GM18505 (cell line): ENCODE results near the gene ABCC4.

Experiments used
- ATAC-seq: cut with Tn5 transposase; IDR thresholded peaks from one replicate; pipeline ENCODE4 v1.9.1; 2021; ENCODE audit not compliant: unreplicated experiment
- POLR2A ChIP-seq: IDR thresholded peaks from 4 replicates; pipeline ENCODE4 v1.6.1; 2011; ENCODE audit warnings: borderline replicate concordance; ENCODE audit not compliant: insufficient read depth, insufficient read length; ENCODE audit errors: extremely low read depth

The ABCC4 gene

DNA sequence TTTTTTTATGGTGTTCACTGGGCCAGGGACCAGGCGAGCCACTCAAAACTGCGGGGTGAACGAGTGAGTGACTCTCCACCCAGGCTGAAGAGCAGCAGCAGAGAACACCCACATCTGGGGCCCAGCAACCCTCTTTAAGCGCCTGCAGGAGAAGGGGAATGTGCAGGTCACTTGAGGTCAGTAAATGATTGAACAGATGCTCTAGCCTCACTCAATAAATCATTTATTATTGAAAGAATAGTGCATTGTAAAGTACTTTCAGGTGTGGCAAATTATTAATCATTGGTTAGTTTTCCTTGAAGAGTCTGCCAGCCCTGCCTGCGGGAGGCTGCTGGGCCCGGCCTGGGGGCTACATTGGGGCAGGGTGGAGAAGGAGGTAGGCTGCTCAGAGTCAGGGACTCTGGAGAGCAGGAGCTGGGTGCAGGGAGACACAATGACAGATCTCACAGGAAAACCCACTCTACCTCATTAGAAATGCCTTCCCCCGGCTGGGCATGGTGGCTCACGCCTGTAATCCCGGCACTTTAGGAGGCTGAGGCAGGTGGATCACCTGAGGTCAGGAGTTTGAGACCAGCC, 42.5 kb downstream of the ABCC4 start:
- no peak for TF ChIP-seq POLR2A
- ATAC-seq: peak; percentile 31

DNA sequence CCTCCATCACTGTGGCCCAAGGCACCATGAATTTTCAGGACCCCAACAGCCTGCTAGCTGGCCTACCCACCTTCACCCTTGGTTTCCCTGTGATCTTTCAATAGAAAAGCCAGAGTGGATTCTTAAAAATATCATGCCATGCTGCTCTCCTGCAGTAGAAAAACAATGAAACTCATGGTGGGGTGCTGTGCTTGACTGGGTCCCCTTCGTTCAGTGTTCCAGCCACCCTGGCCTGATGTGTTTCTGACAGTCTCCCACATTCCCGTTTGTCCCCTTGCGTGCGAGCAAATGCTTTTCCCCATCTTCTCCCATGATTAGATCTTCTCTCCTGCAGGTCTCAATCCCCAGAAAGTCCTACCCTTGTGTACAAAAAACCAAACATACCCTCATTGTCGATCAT, 43.2 kb downstream of the ABCC4 start:
- no peak for ATAC-seq
- TF ChIP-seq POLR2A: no peak

DNA sequence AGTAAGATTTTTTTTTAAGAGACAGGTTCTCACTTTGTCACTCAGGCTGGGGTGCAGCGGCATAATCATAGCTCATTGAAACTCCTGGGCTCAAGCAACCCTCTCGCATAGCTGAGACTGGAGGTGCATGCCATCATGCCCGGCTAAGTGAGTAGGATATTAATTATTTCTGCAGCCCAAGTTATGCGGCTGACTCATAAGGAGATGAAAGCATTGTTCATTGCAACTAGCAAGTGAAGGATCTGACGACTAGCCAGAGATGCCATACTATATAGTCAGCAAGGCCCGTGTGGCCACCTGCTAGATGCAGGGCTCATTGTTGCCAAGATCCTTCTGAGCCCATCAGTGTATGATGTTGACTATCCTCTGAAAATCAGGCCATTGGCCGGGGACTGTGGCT, 45.2 kb downstream of the ABCC4 start:
- no peak for ATAC-seq
- no peak for TF ChIP-seq POLR2A

DNA sequence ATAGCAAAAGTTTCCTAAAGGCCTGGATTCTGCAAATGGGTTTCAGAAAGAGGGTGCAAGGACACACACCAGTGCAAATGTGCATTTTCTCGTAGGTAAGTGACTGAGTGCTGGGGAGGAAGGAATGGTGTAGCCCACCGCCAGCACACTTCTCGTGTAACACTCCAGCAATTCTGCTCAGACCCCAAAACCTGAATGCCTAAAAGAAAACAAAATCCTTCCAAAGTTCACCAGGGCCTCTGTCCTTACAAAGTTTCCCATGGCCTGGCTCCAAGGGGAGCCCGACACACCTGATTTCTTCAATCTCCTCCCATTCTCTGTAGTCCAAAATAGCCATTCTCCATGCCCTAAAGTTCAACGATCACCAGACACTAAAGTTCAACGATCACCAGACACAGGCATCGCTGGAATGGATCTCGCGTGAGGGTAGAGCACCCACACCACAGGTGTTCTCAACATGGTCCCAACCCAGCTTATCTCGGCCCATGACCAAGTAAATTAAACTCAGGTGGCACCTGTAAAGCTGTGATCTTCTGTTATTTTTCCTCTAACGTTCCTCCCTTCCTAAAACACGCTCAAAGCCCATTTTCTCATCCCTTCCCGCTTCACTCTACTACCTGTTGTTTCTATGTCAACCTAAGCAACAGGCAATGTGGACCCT, 46.0 kb downstream of the ABCC4 start:
- ATAC-seq: no peak
- no peak for TF ChIP-seq POLR2A

DNA sequence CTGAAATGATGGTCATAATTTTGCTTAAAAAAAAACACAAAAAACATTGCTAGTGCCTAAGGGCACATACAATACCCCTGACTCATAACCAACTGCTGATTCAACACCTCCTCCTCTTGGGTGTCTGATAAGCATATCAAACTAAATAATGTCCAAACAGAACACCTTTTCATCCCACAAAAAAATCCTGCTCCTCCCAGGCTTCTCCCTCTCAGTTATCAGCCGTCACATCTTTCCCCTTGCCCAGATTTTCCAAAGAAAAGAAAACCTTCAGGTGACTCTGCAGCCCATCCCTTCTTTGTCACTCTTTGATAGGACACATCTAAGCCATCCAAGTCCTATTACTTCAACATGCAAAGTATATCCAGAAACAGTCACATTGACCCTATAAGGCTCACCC, 46.9 kb downstream of the ABCC4 start:
- TF ChIP-seq POLR2A: no peak
- ATAC-seq: no peak

DNA sequence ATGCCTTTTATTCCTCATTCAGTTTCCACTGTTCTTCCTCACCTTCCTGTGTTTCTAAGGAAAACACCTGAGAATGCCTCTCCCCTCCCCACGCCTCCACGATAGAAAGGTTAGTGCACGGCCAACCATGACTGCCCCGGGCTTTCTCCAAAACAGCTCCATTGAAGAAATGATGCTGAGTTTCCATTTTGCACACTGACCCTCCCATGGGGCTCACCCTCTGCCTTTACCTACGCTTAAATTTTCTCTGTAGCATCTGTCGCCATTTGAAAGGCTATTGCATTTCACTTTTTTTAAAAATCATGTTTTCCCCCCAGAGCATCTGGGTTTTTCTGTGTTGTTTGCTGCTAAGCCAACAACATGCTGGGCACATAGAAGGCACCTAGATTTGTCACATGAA, 48.2 kb downstream of the ABCC4 start:
- TF ChIP-seq POLR2A: no peak
- no peak for ATAC-seq

DNA sequence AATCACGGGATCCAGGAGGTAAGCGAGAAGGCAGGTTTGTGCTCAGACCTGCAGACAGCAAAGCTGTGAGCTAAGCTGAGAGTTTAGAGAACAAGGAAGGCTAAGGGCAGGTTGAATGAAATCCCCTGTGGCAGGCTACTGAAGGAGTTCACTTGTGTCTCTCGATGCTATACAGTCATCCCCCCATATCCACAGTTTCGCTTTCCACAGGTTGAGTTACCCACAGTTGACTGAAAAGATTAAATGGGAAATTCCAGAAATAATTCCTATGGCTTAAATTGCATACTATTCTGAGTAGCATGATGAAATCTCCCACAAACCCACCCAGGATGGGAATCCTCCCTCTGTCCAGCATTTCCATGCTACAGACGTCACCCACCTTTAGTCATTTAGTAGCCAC, 49.6 kb downstream of the ABCC4 start:
- ATAC-seq: peak; percentile 41
- TF ChIP-seq POLR2A: no peak

DNA sequence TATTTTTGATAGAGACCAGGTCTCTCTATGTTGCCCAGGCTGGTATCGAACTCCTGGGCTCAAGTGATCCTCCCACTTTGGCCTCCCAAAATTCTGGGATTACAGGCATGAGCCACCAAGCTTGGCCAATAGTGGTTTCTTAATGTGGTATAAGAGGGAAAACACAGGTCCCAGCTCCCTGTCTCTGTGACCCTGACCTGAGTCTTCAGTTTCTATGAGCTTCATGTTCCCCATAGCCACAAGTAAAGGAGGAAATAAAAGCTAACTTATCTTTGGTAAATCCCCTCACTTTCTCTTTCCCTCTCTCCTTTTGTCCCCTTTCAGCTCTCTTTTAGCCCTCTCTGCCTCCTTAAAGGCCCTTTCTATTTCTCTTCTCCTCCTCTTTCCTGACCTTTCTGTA, 50.3 kb downstream of the ABCC4 start:
- TF ChIP-seq POLR2A: no peak
- no peak for ATAC-seq

DNA sequence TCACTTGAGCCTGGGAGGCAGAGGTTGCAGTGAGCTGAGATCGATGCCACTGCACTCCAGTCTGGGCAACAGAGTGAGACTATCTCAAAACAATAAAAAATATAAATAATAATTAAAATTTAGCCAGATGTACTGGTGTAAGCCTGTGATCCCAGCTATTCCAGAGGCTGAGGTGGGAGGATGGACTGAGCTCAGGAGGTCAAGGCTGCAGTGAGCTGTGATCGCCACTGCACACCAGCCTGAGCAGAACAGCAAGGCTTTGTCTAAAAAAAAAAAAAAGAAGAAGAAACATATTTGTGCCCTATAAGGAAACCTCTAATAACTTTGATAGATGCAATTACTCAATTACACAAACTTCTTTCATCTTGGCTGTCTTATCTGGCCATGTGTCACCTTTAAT, 52.3 kb downstream of the ABCC4 start:
- TF ChIP-seq POLR2A: no peak
- ATAC-seq: no peak

DNA sequence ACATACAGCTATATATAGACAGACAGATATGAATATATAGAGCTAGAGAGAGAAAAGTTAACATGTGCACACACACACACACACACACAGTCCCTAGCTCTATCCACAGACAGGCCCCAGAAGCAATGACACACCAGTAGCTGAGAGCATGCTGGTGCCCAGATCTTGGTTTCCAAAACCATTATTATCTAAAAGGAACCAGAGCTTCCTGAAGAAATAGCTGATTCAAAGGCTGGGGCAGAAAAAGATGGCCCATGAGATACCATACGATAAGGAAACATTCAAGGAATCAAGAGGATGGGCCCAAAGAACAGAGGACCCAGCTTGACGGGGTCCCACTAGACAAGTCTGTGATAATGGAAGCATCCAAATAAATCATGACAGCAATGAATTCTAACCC, 53.4 kb downstream of the ABCC4 start:
- no peak for TF ChIP-seq POLR2A
- no peak for ATAC-seq

DNA sequence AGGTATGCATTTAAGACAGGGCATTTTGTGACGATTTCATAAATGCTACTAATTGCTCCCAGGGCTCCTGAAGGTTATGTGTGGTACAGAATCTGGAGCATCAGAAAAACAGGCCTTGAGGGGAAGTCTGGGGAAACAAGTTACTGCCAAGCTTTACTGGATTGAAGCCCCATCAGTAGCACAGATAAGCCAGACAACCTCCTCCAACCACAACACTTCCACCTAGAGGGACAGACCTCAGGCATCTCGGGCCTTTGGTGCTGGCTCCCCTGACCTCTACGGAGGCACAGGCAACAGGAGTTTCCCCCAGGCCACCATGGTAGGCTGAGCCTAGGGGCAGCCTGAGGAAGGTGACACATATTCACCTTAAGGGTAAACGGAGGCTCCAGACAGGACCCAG, 54.1 kb downstream of the ABCC4 start:
- no peak for TF ChIP-seq POLR2A
- no peak for ATAC-seq

DNA sequence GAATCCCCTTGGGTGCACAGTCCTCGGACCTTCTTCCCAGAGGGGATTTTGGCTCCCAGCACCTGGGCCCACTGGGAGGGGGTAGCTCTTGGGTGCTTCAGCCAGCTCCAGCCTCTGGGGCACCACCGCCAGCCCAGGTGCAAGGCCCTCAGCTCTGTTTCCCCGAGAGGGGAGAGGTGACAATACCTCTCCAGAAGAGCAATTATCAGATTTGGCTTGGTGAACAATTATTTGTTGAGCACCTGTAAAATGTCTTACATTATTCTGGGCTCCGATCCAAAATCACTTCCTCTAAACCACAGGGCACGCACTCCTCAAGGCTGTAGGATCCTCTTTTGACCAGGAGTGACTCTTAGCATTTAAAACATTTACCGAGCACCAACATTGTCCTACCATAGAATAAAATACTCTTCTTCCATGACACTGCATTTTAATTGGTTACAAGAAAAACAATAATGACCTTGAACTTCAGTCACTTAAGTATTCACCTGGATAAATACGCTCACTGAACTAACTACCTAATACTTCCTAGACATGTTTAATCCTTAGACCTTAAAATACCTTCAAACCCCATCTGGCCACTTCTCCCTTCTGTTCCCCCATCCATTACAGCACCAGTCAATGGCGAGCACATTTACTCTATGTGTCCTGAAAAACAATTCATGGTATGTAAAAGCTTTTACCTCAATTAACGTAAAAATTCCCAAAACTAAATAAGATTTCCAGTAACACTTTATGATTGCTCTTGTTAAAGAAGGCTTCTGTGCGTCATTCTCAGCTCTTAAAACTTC, 54.8 kb downstream of the ABCC4 start:
- no peak for ATAC-seq
- no peak for TF ChIP-seq POLR2A

DNA sequence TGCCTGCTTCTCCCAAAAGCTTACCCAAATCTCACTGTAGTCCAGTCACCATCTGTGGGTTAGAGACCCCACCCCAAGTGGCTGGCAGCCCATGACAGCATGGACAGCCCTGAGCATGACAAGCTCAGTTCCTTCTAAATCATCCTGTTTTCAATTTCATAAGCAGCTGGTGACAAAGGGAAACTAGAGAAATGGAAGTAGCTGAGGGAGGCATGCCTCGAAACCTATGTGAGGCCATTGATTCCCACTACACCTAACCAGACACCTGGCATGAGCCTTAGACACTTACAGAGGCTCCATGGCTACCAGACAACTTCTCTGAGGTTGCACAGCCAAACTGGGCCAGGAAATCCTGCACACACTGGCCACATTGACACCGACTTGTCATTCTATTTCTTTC, 56.2 kb downstream of the ABCC4 start:
- no peak for TF ChIP-seq POLR2A
- ATAC-seq: peak; percentile 42

DNA sequence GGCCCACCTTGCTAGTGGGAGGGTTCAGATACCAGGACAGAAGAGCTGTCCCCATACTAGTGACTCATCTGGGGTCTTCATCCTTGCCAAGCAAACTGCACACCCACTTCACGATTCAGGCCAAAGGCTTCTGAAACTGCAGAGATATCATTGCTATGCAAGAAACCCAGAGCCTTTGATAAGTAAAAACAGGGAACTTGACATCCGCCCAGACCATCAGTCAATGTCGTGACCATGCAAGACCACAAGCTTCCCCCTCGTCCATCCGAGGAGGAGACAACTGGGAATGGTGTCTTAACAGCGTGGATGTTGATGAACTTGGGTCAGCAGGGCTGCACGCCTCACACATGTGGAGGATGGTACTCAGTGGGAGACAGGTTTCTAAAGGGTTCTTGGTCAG, 58.0 kb downstream of the ABCC4 start:
- no peak for ATAC-seq

More for the DNA sequence above, 58.0 kb downstream of the ABCC4 start:
- TF ChIP-seq POLR2A: no peak
